K562 (cell line): ENCODE data around the gene NOSTRIN. TPM values are rescaled to one million over a fixed set of nuclear protein-coding genes. Genes with fewer than 3 reads are reported as not detected.
A peak's percentile ranks its signal among the peaks of the same experiment; 100 is the strongest.

Experiments
- CTCF ChIP-seq, 3 experiments: IDR thresholded peaks in 2 of 3; conservative IDR thresholded peaks in 1 of 3; 2 replicates each; pipeline ENCODE4 v1.5.1; 2011 to 2012; ENCODE audit warnings: low read length in 3 of 3, mild to moderate bottlenecking in 3 of 3, control low read depth in 2 of 3, improper control_type of control experiment in 1 of 3, inconsistent platforms in 1 of 3, low read depth in 1 of 3, mixed read lengths in 1 of 3, moderate library complexity in 1 of 3; ENCODE audit not compliant: insufficient read depth in 2 of 3
- CUX1 ChIP-seq: fragments of 200-800 bp; sonication (Bioruptor generic); IDR thresholded peaks from 2 replicates; pipeline ENCODE4 v1.6.1; 2016; ENCODE audit warnings: missing genetic modification characterization, missing compliant biosample characterization
- HLTF ChIP-seq: fragments of 450-650 bp; IDR thresholded peaks from 2 replicates; pipeline ENCODE4 v1.6.1; 2016
- NELFE ChIP-seq: IDR thresholded peaks from 2 replicates; pipeline ENCODE4 v1.6.1; 2011; ENCODE audit warnings: mild to moderate bottlenecking; ENCODE audit not compliant: insufficient read depth, insufficient read length
- RREB1 ChIP-seq: fragments of 250-450 bp; sonication (Bioruptor Pico); IDR thresholded peaks from 2 replicates; pipeline ENCODE4 v1.4.0; 2020
- ZEB2 ChIP-seq: fragments of 450-650 bp; IDR thresholded peaks from 2 replicates; pipeline ENCODE4 v1.6.1; 2016
- polyA plus RNA-seq, 8 experiments: library from polyadenylated mRNA; depleted of rRNA in 4 of 8; stranded (reverse) in 5 of 8; unstranded in 3 of 8; fragments of >200 nt; fragmentation: Nextera tagmentation in 2 of 8; fragmentation: Illumina TruSeq in 1 of 8; extraction: Ambion mirVana in 2 of 8; extraction: Trizol in 1 of 8; gene quantifications; 2 replicates each; pipeline versions ENCODE4 v1.2.1 to v1.2.3, GENCODE V29; 2011 to 2014; ENCODE audit warnings: inconsistent platforms in 1 of 8, missing spikeins in 1 of 8
- total RNA-seq, 7 experiments: library from RNA; depleted of rRNA in 6 of 7; stranded (reverse); fragments of >200 nt in 6 of 7; fragmentation: Illumina TruSeq in 2 of 7; extraction: Trizol in 2 of 7; gene quantifications; 2 replicates each; pipeline versions ENCODE4 v1.2.1 to v1.2.3, GENCODE V29; 2011 to 2021; ENCODE audit warnings: low replicate concordance in 1 of 7

Gene NOSTRIN
- total and polyA plus RNA-seq, 9 of the 15 experiments (the other 6 are each of a cell fraction or from before 2014, with no cell fraction given), result 26.7 to 82.9 (median 56.3) TPM

GRCh38 chr2:168851674-168852320, 49.4 kb downstream of the NOSTRIN start (continued):
- no peak for TF ChIP-seq CUX1 (CRISPR knock-in tag)
- peak; percentile 99 for TF ChIP-seq ZEB2
- no peak for TF ChIP-seq NELFE
- no peak for TF ChIP-seq CTCF (IDR thresholded peaks at IDR 0.05 in 2 of 3, conservative IDR thresholded peaks at IDR 0.05 in 1 of 3; ENCODE audit: insufficient read depth in 2 of 3, low read depth in 1 of 3, low read length in 3 of 3)
- TF ChIP-seq HLTF, result peak; percentile 40; the same call in 1 of the 2 replicates
- no peak for TF ChIP-seq RREB1 (CRISPR knock-in tag)
